Measurements from ENCODE around the gene PSAP.
"Not testable (repeated sequence)": the region's sequence is repeated elsewhere in the genome, so short reads cannot be mapped to it uniquely, and the experiment has no call there.

Gene PSAP

DNA sequence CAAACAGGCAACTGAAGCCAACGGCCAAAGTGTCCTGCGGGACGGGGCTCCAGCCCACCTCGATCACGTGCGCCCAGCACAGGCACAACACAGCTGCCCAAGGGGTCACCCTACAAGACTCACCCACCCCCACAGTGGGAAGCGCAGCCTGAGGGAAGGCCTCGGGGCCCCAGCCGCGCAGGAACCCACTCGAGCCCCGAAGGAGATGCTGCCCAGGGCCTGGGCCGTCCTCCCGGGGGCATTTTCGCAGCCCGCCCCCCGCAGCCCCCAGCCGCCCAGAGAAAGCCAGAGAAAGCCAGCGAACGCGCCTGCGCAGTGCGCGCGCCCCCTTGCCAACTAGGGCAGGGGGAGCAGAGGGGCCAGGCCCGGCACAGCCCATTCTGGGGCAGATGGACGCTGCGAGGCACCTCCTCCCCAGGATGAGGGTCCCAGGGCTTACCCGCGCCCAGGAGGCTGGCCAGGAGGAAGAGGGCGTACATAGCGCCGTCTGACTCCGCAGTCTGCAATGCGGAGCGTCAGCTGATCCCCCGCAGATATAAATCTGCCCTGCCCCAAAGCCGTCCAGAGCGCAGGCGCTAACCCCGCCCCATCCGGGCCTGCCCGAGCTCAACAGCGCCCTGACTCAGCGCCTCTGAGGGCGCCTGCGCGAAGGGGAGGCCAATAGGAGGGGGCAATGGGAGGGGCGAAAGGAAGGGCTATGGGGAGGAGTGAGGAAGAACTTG is at the start of gene PSAP:
Gene PSAP (minus strand): TSS at position 509 of the 722 bp plus-strand sequence. CDS start 30 bp downstream, at position 479.
- peak; percentile 85 for DNase-seq

DNA sequence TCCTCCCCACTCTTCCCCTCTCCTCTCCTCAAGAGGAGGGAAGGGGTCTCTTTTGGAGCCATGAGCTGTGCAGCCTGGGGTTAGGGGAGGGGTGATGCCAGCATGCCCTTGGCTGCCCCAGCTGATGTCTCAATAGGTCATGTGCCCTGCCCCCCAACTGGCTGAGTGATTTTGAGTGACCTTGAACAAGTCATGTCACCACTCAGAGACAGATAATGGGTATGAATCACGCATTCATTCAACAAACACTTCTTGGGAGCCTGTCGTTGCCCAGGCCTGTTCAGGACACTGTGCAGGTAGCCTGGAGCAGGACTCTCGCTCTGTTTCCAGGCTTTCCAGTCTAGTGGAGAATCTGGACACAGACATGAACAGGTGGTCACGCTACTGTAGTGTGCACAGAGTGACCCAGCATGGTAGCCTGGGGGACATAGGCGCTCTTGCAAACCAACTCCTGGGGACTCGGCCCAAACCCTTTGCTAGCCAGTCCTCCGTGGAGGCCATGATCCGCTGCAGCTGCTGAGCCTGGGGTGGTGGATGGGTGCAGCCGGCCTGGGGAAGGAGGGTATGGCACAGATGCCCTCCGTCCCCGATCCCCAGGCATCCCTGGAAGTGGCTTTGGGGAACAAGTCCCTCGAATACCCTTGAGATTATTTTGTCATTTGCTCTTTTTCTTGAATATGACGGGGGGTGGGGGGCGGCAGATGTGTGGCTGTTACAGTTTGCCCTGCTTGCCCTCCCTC is 49.6 kb upstream of the PSAP start:
- DNase-seq, result no peak

DNA sequence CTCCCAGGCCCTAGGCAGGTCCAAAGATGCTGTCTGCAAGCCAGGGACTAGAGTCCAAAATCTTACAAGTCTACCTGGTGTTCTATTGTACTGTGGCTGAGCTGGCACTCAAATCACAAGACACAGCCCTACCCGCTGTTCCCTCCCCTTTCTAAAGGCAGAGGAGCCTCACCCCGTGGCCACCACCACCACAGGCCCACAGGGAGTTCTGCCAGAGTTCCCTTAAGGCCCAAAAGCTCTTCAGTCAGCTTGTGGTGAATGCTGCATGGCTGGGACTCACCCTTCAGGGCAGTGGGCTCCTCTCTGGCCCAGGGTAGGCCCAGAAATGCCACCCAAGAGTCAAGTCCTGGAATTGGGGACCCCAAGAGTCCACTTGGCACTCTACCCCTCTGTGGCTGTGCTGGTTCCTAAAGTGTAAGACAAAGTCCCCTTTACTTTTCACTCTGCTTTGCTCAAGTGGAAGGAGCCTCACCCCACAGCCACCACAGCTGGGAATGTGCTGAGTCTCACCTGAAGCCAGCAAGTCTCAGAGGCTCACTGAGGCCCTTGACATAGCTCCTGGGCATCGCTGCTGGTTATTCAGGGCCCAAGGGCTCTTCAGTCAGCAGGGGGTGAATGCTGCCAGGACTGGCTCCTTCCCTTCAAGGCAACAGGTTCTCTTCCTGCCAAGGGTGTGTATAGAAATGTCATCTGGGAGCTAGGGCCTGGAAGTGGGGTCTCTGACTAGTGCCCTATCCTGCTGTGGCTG is 48.8 kb upstream of the PSAP start:
- no peak for DNase-seq

DNA sequence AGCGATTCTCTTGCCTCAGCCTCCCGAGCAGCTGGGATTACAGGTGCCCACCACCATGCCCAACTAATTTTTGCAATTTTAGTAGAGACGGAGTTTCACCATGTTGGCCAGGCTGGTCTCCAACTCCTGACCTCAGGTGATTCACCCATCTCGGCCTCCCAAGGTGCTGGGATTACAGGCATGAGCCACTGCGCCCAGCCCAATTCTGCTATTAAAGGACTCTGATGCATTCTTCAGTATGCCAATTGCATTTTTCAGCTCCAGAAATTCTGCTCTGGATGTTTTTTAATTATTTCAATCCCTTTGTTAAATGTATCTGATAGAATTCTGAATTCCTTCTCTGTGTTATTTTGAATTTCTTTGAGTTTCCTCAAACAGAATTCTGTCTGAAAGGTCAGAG is 47.3 kb upstream of the PSAP start:
- not testable (repeated sequence) for DNase-seq

DNA sequence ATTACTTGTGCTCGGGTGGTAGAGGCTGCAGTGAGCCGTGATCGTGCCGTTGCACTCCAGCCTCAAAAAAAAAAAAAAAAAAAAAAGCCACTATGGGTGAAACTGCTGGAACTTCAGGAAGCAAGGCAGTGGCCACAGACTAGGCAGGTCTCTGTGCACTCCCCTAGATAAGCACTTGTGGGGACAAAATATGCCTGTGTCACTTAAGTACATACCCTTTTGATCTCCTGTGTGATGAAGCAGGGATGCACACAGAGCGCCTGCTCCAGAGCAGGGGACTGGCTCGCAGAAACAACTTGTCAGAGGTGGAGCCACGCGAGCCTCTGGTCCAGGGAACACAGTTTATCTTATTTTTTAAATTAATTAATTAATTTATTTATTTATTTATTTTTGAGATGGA is 42.9 kb upstream of the PSAP start:
- DNase-seq, result no peak

DNA sequence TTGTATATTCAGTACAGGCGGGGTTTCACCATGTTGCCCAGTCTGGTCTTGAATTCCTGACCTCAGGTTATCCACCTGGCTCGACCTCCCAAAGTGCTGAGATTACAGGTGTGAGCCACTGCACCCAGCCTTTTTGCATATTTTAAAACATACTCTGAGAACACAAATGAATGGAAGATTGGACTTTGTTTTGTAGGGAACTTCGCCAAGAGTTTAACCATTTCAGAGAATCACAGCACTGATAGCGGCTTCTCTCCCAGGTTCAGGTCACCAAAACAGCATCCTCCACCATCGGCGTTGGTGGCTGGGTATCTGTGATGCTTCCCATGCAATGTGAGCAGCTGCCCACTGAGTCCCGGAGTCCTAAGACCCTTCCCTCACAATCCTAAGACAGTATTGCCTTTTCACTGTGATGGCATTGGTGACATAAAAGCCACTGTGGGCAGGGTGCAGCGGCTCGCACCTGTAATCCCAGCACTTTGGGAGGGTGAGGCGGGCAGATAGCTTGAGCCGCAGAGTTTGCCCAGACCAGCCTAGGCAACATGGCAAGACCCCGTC is 42.3 kb upstream of the PSAP start:
- no peak for DNase-seq

DNA sequence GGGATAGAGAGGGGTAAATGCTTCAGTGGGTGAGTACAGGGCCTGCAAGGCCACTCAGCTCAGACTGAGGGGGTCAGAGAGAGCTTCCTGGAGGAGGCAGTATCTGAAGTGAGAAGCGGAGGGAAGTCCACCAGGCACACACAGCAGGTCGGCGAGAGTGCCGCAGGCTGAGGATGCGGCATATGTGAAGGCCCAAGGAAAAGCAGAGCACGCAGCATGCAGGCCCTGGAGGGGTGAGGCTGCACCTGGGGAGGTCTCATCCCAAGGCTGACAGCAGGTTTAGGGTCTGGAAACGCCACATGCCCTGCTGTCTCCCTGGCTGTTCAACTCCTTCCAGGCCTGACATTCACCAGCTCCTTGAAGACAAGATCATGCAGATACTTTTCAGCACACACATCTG is 40.4 kb upstream of the PSAP start:
- DNase-seq, result no peak

DNA sequence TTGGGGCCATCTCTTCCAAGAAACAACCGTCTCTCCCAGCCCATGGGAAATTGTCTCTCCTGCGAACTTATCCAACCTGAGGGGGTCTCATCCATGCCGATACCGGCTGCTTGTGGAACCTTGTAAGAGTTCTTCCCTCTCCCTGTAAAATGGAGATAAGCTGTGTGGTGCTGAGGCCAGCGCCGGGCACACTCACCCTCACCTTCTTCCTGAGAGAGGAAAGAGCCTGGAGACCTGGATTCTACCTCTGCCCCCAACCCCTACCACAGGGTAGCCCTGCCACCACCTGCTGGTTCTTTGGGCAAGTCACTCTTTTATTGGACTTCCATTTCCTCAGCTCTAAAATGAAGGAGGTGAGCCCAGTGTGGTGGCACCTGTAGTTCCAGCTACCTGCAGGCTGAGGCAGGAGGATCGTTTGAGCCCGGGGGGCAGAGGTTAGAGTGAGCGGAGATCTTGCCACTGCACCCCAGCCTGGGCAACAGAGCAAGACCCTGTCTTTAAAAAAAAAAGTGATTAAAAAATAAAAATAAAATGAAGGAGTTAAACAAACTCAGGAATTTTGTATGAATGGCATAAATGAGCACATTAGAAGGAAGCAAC is 38.4 kb upstream of the PSAP start:
- DNase-seq, result no peak

DNA sequence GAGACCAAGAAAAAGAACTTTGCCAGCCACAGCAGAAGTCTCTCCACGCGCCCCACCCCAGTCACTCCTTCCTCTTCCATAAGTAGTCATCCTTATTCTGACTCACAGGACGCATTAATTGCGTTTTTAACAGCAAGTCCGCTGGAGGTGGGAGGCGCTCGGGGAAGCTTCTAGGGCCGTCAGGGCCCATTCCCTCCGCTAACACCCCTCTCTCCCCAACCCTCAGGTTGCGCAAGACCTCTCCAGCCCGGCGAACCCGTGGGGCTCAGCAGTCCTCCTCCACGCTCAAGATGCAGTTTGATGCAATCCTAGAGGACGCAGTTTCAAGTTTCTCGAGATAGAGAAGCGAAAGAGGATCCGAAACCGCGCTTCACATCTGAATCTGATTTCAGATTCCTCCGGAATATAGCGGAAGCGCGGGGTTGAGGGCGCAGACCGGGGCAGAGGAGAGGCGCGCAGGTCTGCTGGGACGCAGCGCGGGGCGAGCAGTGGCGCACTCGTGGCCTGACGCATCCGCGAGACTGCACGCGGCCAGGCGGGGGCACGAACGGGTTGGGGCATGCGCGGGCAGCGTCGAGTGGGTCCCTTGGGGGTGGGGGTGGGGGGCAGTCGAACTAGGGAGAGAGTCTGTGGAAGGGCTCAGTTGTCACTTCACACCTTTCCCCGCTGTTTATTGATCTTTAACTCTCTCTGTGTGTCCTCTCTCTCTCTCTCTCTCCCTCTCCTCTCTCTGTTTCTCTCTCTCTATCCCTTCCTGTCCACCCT is 37.8 kb upstream of the PSAP start:
- no peak for DNase-seq

DNA sequence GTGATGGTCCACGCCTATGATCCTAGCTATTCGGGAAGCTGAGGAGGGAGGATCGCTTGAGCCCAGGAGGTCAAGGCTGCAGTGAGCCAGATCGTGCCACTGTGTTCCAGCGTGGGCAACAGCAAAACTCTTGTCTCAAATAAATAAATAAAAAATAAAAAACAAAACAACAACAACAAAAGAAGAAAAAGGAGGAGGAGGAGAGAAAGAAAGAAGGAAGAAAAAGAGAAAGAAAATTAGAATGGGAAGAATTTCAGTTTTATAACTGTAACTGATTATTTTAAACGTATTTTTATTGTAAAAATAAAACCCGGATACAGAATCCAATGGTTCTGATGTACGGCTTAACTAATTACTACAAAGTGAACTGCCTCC is 37.2 kb upstream of the PSAP start:
- DNase-seq, result no peak

DNA sequence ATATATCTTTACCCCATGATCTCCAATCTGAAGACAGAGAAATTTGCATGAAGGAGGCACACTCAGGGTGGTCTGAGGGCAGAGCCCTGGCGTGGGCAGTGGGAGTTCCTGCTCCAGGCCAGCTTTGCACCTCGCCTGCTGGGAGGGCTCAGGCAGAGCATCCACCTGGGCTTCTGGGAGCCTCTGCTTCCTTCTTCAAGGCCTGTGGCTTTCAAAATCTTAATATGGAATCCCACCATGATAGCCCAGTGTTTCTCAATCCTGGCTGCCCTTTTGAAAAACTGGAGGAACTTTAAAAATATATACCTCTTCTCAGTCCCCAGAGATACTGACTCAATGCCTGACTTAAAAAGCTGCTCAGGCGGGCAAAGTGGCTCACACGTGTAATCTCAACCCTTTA is 36.7 kb upstream of the PSAP start:
- no peak for DNase-seq

DNA sequence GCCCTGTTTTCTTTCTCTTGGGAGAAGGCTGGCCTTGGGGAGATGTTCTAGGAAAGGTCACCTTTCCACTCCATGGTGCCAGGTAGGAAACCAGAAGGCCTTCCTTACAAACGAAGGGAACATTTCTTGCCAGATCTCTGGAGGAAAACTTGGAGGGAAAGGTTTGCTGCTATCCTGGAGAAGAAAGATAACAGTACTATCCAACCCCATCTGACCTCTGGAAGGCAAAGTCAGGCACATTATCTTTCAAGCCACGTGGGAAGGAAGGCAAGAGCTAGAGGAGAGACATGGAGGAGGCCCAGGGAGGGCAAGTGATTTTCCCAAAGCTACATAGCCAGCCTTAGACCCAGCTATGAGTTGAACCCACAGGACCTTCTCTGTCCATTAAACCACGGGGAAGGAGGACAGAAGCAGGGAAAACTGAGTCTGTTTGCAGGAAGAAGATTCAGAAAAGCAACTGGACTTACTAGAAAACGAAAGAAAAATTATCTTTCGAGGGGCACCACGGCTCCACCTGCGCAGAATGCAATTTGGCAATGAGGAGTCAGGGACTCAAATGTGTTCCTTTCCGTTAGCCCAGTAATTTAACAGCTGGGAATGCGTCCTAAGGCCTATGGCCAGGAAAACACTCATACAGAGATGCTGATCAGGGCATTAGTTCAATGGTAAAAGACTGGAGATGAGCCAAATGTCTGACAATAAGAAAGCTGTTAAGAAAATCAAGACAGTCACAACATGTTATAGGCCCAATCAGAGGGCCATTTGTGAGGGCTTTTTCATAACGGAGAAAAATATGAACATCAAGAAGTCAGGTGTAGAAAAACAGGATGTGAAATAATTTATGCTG is 32.0 kb upstream of the PSAP start:
- no peak for DNase-seq

DNA sequence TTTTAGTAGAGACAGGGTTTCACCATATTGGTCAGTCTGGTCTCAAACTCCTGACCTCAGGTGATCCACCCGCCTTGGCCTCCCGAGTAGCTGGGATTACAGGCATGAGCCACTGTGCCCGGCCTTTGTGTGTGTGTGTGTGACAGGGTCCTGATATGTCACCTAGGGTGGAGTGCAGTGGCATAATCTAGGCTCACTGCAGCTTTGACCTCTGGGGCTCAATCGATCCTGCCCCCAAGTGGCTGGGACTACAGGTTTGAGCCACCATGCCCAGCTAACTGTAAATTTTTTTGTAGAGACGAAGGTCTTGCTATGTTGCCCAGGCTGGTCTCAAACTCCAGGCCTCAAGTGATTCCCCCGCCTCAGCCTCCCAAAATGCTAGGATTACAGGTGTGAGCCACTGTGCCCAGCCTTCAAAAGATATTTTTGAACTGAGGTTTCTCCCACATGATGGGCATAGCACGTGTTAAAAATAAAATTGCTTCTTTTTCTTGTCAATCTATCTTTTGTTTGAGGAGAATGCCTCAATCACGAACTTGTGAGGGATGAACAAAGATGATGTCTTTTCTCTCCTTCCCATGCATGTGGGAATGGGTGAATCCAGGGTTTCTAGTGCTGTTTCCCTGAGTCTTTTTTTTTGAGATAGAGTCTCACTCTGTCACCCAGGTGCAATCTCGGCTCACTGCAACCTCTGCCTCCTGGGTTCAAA is 30.8 kb upstream of the PSAP start:
- DNase-seq, result no peak

DNA sequence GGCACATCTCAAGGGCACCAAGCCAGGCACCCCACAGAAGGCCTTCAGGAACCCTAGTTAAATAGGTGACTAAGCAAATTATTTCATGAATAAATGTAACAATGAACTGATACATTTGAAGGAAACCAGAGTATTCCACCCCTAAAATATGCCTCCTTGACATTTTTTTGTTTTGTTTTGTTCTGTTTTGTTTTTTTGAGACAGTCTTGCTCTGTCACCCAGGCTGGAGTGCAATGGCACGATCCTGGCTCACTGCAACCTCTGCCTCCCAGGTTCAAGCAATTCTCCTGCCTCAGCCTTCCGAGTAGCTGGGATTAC is 30.2 kb upstream of the PSAP start:
- not testable (repeated sequence) for DNase-seq

DNA sequence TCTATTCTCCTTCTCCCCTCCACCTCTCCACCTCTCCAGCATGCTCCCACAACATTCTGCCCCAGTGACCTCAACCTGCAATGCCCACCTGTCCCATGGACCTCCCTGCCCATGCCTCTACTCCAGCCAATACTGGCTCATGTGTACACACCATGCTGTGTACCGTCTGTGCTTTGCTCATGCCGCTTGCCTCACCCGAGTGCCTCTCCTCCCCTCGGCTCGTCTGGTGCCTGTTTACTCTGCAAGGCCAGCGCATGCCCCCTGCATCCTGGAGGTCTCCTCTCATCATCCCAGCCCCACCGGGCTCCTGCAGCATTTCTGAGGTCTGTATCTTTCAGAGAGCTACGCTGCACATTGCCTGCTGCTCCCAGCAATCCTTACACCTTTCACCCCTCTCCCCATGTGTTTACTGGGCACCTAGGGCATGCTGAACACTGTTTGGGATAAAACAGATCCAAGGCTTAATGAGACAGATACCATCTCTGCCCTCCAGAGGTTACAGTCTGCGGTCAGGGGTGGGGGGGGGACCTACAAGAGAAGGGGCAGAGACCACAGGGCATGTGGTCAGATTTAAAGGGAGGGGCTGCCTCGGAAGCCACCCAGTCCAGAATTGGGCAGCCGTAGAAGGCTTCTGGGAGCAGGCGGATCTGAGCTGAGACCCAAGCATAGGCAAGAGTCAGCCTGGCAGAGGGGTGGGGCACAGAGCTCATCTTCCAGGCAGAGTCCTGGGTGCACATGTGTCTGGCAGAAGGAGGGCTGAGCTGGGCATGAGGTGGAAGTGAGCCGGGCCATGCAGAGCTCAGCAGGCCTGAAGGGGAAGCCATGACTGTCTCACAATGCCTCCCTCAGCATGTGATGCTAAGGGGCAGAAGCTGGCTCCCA is 29.6 kb upstream of the PSAP start:
- no peak for DNase-seq

DNA sequence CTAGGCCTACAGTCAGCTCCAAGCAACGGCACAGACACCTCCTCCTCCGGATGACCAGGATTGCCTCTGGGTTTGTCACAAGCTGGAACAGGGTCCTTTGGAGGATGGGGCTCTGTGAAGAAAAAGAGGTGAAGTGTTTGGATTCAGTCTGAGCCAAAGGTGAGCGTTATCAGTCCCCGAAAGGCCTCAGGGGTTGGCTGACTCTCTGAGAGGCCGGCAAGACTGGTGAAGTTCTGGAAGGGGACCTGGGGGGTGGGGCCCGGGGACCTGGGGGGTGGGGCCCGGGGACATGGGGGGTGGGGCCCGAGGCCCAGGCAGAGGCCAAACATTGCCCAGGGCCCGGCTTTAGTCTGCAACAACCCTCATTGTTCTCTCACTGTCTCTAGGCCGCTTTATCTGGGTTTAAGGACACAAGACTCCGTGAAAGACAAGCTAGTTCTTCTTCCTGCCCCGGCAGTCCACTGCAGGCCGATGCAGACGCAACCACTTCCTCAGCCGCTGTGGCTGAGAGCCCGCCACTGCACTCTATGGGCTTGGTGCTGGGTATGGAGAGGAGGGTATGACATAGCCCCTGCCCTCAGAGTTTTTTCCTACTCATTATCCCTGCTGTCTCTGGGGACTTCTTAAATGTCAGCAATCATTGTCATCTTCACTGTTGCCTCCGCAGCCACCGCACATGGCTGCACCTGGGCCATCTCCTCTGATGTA is 27.4 kb upstream of the PSAP start:
- DNase-seq, result peak; percentile 9

DNA sequence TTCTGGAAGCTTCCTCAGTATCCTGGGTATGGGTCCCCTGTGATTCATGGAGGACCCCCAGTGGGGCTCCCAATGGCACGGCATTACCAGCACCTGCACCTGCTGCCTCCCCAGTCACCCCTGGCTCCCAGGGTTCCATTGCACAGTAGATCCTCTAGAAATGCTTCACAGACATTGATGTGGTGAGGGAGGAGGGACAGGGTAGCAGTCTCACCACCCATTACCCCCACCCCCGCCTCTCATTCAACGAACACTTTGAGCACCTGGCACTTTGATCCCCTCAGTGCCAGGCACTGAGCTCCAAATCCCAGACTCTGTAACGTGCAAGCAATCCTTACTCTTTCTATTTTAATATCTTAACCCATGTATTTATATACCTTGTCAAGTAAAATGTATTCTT is 26.8 kb upstream of the PSAP start:
- DNase-seq, result no peak

DNA sequence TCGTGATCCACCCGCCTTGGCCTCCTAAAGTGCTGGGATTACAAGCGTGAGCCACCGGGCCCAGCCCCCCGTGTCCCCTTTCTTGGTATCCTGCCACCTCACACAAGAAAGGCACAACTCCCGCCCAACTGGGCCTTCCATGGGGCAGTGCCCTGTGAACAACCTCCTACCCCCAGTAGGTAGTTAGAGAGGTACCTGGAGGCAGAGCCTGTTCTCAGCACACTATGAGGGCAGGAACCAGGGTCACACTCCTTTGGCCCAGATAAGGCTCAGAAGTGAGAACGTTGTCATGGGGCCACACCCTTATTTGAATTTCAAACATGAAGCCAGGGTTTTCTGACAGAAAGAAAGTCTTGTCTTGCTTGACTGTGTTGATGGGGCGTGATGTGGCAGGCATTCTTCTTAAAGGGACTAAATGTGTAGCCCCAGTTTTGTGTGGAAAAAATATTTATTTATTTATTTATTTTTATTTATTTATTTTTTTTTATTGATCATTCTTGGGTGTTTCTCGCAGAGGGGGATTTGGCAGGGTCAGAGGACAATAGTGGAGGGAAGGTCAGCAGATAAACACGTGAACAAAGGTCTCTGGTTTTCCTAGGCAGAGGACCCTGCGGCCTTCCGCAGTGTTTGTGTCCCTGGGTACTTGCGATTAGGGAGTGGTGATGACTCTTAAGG is 23.8 kb upstream of the PSAP start:
- peak; percentile 24 for DNase-seq
